HG03095 (cell line): Measurements from ENCODE around the gene CFAP100.

Source experiments
- ATAC-seq: cut with Tn5 transposase; IDR thresholded peaks from one replicate; pipeline ENCODE4 v1.9.1; 2021; ENCODE audit warnings: moderate library complexity; ENCODE audit not compliant: unreplicated experiment

CFAP100 gene

DNA sequence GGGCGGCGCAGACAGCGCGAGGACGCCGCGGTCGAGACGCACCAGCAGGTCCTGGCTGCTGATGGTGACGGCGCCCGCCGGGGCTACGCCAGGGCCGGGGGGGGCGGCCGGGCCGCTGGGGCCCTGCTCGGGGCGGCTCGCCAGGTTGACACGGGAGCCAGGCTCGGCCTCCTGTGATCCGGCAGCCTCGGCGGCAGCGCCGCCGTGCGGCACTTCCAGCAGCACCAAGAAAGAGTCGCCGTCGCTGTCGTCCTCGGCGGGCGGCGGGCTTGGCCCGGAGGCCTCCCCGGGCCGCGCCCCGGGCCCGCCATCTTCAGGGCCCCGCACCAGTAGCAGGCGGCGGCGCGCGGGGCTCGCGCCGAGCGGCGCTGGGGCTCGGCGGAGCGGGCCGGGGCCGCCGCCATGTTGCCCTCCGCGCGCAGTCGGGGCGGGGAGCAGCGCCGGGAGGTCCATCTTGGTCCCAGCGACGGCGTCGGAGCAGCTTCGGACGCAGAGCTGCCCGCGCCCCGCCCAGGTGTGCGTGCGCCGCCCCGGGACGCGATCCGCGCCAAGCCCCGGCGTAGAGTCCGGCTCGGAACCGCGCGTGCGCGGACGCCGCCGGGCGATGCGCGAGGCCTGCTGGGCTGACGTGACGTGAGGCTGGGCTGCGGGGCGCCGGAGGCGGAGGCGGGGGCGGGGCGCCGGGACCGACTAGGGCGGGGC, 80.9 kb downstream of the CFAP100 start, which contains the start of gene ZXDC:
ZXDC (minus strand) TSS at position 479 of the 702 bp plus-strand sequence; CDS start at position 453, 26 bp downstream.
- peak; percentile 79 for ATAC-seq

GRCh38 chr3:126476166-126477060, 81.7 kb downstream of the CFAP100 start:
- ATAC-seq: peak; percentile 12

DNA sequence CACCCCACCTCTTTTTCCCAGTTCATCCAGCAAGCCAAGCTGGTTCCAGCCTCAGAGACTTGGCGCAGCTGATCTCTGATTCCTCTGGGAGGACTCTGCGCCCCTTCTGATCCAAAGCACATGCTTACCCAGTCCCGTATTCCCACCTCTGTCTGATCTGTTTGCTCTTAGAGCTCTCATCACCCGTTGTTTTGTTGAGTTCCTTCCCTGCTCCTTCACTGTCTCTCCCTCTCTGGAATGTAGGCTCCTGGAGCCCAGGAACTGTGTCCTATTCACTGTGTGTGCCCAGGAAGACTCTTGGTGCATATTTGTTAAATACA, 82.3 kb downstream of the CFAP100 start:
- ATAC-seq: no peak

DNA sequence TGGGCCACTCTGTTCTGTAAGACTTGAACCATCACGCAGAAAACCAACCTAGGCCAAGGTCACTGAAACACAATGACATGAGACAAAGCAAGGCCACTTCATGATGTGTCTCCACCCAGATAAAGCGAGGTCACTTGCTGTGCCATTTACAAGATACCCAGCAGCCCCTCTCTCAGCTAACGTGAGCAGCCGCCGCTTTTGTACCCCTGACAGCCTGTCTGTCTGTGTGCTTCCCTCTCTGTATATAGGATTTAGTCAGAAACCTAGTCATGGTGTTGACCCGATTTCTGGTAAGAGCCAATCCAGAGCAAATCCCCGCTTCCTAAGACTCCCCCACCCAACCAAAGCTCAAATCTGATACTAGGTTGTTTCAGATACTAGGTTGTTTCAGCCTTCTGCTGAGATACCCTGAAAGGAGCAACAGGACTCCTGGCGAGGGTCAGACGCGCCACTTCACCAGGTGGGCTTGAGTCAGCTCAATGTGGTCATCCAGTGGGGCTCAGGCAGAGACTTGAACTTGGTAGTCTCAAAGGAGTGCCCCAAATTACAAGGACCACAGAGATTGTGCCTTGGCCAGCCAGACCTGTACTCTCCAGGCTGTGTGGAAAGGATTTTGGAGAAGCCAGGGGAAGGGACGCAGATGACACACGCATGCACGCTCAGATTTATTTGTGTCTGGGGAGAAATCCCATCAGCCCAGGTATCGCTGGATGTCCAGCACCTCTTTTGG, 84.0 kb downstream of the CFAP100 start:
- no peak for ATAC-seq

DNA sequence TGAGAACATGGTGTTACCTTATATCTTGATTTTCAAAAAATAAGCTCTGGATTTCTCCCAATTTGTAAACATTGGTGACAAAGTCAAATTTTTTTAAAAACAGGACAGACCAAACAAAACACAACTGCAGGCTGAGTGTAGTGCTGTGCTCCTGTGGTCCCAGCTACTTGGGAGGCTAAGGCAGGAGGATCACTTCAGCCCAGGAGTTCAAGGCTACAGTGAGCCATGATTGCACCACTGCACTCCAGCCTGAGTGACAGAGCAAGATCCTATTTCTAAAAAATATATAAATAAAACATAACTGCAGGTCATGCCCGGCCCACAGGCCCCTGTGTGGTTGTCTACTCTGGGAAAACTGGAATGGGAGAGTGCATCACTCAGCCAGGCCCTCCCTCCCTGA, 84.9 kb downstream of the CFAP100 start:
- ATAC-seq: no peak

DNA sequence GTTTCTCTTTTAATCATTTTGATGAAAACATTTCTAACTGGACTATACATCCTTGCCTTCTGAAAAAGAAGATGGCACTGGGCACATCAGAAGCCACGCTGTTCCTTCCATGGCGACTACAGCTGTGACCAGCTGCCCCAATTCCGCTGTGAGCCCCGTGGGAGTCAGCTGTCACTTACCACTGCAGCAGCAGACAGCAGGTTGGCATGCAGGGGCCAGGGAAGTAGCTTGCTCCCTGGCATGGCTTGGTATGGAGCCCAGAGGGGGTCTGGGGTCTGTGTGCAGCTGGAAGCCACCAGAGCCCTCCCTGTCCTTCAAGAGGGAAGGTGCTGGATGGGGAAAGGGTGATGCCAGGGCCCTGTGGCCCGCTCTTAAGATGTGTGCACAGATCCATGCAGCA, 85.5 kb downstream of the CFAP100 start:
- ATAC-seq: no peak

GRCh38 chr3:126480861-126481260, 86.2 kb downstream of the CFAP100 start:
- no peak for ATAC-seq

DNA sequence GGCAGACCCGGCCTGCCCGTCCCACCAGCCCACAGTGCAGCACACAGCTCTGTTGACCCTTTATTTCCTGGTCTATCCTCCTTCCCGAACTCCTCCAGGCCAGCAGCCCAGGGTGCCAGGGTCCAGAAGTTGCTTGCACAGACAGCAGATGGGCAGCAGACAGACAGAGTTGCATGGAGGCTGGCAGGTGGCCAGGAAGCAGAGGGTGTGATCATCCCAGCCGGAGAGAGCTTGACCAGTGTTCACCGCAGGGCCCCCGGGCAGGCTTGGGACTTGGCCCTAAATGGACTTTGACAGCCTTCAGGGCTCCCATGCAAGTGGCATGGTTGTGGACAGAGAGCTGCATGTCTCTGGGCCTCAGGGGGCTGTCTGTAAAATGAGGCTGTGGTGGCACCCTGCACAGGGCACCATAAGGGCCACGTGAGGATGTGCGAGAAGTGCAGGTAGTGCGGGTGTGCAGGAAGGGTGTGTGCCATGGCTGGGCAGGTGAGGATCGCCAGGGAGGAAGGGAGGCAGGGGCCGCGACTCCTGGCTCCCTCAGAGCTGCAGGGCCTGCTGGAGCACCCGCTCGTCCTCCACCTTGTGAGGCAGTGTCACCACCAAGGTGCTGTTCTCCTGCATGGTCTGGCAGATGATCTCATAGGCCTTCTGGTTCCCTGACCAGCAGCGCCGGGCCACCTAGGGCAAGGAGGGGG, 87.2 kb downstream of the CFAP100 start:
- ATAC-seq: no peak

DNA sequence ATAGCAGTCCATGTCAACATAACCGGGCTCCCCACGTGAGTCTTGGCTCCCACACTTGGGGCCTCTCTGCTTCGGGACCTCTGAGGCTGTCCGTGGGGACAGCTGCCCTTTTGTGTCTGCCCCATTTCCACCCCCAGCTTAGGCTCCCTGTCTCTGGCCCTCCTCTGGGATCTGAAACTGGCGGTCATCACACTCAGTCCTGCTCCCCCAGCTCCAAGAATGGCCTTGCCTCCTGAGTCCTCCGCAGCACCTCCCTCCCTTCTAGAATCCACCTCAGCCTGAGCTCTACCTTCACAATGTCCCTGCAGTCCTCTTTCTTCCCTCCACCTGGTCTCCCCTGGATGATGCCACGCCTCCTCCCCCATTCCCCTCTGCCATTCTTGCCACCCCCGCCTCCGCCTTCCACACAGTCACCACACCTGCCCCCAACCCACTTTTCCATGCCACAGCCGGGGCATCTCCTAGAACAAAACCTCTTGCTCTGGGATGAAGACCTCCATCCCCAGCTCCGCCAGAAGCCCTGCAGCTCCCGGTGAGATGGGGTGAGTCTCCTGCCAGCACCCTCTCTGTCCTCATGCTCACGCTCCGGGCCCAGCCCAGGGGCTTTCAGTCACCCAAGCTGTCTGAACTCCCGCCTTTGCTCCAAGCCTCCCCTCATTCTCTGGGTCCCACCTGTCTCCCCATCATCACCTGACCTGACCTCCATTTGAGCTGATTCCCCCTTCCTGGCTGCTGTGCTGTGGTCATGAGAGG, 88.0 kb downstream of the CFAP100 start:
- ATAC-seq: no peak

DNA sequence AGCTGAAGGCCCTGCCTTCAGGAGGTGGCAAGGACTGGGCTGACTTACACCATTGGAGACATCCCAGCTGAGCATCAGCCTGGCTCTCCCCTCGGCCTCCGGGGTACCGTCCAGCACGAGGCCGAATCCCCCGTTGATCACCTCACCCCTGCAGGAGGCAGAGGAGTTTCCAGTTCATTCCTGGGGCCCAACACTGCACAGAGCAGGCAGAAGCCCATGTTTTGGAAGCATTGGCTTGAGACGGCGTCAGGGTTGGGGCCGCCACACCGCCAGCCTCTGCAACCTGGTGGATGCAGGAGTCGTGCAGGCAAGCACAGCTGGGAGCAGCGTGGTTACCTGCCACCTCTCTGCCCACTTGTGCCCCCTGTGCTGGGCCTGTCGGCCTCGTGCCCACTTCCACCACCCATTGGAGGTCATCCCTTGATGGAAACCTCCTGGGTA, 88.6 kb downstream of the CFAP100 start:
- ATAC-seq: no peak

DNA sequence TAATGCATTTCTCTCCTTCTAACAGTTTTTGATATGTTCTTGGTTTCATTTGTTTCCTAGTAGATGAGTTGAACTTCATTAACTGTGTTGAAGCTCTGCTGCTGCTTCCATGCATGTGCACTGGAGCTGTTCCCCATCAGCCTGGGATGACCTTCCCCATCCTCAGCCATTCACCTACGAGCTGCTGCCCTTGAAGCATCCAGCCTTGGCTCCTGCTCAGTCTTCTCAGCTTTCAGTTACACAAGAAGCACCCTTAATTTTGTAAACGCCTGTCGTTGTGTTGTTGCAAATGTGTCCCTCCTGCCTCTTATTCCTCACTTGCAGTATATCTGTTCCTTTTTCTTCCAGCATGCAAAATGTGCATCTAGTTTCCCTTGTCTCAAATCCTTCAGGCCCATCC, 89.4 kb downstream of the CFAP100 start:
- no peak for ATAC-seq

- ATAC-seq: no peak
Observed at GRCh38 chr3:126484662-126485061, 90.0 kb downstream of the CFAP100 start.

DNA sequence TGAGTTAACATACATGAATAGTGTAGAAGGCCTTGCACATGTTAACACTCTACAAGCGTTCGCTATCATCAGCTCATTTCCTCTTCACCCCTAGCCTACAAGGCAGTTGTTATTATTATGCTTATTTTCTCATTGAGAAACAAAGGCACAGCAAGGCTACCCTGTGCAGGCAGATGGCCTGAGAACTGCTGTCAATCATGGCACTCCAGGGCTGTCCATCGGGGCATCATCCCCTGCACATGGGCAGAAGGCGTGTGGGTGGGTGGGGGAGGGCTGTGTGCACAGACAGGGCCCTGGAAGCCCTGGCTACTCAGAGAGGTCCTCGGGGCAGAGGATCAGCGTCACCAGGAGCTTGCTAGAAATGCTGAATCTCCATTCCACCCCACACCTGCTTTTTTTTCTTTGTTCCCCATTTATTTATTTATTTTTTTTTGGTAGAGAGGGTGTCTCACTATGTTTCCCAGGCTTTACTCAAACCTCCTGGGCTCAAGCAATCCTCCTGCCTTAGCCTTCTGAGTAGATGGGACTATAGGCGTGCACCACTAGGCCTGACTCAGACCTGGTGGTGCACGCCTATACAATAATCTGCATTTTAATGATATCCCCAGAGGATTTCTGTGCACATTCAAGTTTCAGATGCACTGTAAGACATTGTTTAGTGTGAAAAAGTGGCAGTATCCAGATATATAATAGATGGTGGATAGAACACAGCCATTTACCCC, 90.6 kb downstream of the CFAP100 start:
- ATAC-seq: no peak

- ATAC-seq: no peak
Observed at GRCh38 chr3:126485956-126486355, 91.2 kb downstream of the CFAP100 start.
